GM21717 (cell line): ENCODE results near the gene CD244.

Experiments
- ATAC-seq: cut with Tn5 transposase; IDR thresholded peaks from one replicate; pipeline ENCODE4 v1.9.1; 2021; ENCODE audit warnings: mild to moderate bottlenecking, moderate library complexity; ENCODE audit not compliant: unreplicated experiment

CD244 gene

GRCh38 chr1:160814316-160814715 lies 48.4 kb downstream of the CD244 start:
- ATAC-seq = no peak

- no peak for ATAC-seq
Observed at GRCh38 chr1:160813215-160813614, 49.5 kb downstream of the CD244 start.

- ATAC-seq = no peak
Observed at GRCh38 chr1:160811147-160811546, 51.5 kb downstream of the CD244 start.

- ATAC-seq = no peak
Observed at GRCh38 chr1:160810486-160810885, 52.2 kb downstream of the CD244 start.

- no peak for ATAC-seq
Observed at GRCh38 chr1:160808289-160808688, 54.4 kb downstream of the CD244 start.

- no peak for ATAC-seq
Observed at GRCh38 chr1:160807738-160808137, 54.9 kb downstream of the CD244 start.

GRCh38 chr1:160807247-160807646 lies 55.4 kb downstream of the CD244 start:
- ATAC-seq = no peak

GRCh38 chr1:160806784-160807183 lies 55.9 kb downstream of the CD244 start:
- no peak for ATAC-seq

GRCh38 chr1:160806109-160806665 lies 56.5 kb downstream of the CD244 start:
- ATAC-seq = no peak

- no peak for ATAC-seq
Observed at GRCh38 chr1:160801836-160802580, 60.7 kb downstream of the CD244 start.

GRCh38 chr1:160800645-160801408 lies 61.9 kb downstream of the CD244 start:
- no peak for ATAC-seq

- ATAC-seq = no peak
Observed at GRCh38 chr1:160800142-160800541, 62.5 kb downstream of the CD244 start.

GRCh38 chr1:160799641-160800040 lies 63.0 kb downstream of the CD244 start:
- no peak for ATAC-seq

- ATAC-seq = no peak
Observed at GRCh38 chr1:160798439-160798838, 64.2 kb downstream of the CD244 start.

GRCh38 chr1:160797861-160798273 lies 64.8 kb downstream of the CD244 start:
- ATAC-seq = no peak

- no peak for ATAC-seq
Observed at GRCh38 chr1:160797271-160797709, 65.4 kb downstream of the CD244 start.

- ATAC-seq = peak; percentile 71
Observed at GRCh38 chr1:160795951-160796383, 66.7 kb downstream of the CD244 start, which contains the start of gene LY9. Gene LY9, plus strand, starts transcription at chr1:160796174. Its CDS starts 14 bp downstream, at chr1:160796188.

GRCh38 chr1:160794376-160794775 lies 68.3 kb downstream of the CD244 start:
- ATAC-seq = no peak

GRCh38 chr1:160789702-160790611 lies 72.7 kb downstream of the CD244 start:
- ATAC-seq = peak; percentile 78

- peak; percentile 31 for ATAC-seq
Observed at GRCh38 chr1:160789051-160789701, 73.5 kb downstream of the CD244 start.
